Bladder microvascular endothelial cell (primary cell): ENCODE data around the gene PEX5L. TPM values are rescaled to one million over a fixed set of nuclear protein-coding genes. Genes with fewer than 3 reads are reported as not detected.

ENCODE experiments used
- total RNA-seq: library from RNA; depleted of rRNA; stranded (reverse); fragments of >200 nt; gene quantifications from 2 replicates; pipeline ENCODE4 v1.2.3, GENCODE V29; 2014

PEX5L gene, protein sequence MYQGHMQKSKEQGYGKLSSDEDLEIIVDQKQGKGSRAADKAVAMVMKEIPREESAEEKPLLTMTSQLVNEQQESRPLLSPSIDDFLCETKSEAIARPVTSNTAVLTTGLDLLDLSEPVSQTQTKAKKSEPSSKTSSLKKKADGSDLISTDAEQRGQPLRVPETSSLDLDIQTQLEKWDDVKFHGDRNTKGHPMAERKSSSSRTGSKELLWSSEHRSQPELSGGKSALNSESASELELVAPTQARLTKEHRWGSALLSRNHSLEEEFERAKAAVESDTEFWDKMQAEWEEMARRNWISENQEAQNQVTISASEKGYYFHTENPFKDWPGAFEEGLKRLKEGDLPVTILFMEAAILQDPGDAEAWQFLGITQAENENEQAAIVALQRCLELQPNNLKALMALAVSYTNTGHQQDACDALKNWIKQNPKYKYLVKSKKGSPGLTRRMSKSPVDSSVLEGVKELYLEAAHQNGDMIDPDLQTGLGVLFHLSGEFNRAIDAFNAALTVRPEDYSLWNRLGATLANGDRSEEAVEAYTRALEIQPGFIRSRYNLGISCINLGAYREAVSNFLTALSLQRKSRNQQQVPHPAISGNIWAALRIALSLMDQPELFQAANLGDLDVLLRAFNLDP
- not detected in 2 replicates for total RNA-seq

DNA sequence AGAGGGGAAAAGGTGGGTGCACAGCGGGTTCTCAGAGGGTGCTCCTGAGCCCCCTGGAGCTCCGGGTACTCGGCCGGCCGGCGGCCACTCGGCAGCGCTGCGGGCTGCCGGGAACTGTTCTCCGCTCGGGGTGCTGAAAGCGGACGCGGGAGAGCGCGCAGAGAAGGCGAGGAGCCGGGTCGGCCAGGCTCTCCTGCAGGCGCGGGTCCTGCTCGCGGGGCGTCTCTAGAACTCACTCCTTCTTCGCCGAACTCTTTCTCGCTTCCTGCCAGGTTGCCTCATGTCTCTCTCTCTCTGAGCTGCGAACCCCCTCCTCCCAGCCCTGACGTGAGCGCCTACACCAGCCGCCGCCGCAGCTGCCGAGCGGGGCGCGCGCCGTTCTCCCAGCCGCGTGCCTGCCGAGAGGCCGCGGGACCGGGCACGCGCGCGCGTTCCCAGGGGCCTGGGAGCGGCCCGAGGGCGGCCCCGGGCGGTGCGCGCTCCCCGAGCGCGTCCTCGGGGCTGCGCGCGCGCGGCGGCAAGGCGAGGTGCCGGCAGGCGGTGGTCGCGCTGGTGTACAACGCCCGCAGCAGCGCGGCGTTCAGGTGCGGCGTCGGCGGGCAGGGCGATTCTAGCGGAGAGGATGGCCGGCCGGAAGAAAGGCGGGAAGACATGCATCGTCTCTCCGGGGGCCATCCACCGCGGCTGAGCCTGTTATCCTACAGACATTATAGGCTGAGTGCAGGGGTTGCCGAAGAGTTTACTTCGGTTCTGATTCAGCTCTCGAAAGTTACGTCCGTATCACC lies at the start of gene PEX5L:
Gene PEX5L (minus strand): TSS at position 267 of the 785 bp plus-strand sequence. CDS start 338 bp downstream, outside the sequence.

